Measurements from ENCODE around the gene TNFAIP3. TPM values are rescaled to one million over a fixed set of nuclear protein-coding genes. Genes with fewer than 3 reads are reported as not detected.

TNFAIP3 gene
- total RNA-seq, 4 donors from 2014 or later = 13.4 to 29.9 (median 26.2) TPM

DNA sequence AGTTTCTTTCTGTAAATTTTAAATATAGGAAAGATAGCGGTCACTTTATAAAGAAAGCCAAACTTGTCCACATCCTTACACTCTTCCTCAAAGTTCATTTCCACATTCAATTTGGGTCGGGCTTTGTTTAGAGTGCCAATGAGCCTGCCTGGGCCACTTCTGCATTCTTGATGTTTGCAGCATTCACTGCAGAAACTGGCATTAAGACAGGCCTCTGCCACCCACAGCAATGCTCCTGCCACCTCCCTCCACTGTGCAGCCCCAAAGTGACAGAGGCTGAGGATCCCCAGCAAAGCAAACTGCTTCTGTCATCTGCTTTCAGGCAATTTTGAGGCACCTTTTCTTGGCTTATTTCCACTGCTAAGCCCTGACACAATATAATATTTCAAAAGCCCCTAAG lies 61.2 kb downstream of the TNFAIP3 start:
- no peak overlapping the region for H3K4me3 ChIP-seq (ENCODE audit: low read depth, poor library complexity, severe bottlenecking)
- WGBS, 2 donors = 35 to 40% methylated on average over 2 of the region's 2 CpGs
- intact Hi-C loops (cut with DNase I; ENCODE audit: low total_unique reads) = no loop called here
- TF ChIP-seq, protein P1, sequence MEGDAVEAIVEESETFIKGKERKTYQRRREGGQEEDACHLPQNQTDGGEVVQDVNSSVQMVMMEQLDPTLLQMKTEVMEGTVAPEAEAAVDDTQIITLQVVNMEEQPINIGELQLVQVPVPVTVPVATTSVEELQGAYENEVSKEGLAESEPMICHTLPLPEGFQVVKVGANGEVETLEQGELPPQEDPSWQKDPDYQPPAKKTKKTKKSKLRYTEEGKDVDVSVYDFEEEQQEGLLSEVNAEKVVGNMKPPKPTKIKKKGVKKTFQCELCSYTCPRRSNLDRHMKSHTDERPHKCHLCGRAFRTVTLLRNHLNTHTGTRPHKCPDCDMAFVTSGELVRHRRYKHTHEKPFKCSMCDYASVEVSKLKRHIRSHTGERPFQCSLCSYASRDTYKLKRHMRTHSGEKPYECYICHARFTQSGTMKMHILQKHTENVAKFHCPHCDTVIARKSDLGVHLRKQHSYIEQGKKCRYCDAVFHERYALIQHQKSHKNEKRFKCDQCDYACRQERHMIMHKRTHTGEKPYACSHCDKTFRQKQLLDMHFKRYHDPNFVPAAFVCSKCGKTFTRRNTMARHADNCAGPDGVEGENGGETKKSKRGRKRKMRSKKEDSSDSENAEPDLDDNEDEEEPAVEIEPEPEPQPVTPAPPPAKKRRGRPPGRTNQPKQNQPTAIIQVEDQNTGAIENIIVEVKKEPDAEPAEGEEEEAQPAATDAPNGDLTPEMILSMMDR (IDR thresholded peaks at IDR 0.05) = no peak
- TF ChIP-seq POLR2A (IDR thresholded peaks at IDR 0.05) = no peak
- DNase-seq (ENCODE audit: low spot score in 2 of 2) = no peak

DNA sequence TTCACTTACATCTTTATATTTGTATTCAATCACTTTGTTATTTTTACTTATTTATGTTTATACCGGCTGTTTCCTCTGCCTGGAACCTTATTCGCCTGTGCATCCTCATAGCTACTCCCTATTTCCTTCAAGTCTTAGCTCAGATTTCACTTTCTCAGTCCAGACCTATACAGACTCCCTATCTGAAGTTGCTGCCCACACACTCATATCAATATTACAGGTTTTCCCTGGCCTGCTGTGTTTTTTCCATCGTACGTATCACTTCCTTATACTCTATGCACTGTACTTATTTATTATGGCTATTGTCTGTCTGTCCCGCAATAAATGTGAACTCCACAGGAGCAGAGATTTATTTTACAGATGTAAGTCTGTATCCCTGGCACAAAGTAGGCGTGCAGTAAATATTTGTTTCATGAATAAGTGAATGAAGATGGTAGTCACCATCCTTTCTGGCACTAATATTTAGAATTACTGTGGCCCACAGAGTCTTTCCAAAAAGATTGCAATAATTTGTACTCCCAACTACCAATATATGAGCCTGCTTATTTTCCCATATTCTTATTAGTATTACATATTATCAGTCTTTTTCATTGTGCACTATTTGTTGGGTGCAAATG lies 64.9 kb downstream of the TNFAIP3 start:
- WGBS, 2 donors = 85 to 88% methylated on average over 6 of the region's 6 CpGs
- no peak for DNase-seq (ENCODE audit: low spot score in 2 of 2)
- TF ChIP-seq, protein P1 (IDR thresholded peaks at IDR 0.05) = no peak
- no peak for TF ChIP-seq POLR2A (IDR thresholded peaks at IDR 0.05)
- intact Hi-C loops (cut with DNase I; ENCODE audit: low total_unique reads) = no loop called here
- no peak overlapping the region for H3K4me3 ChIP-seq (ENCODE audit: low read depth, poor library complexity, severe bottlenecking)

Other genes starting within 250 kb of the TNFAIP3 start
- gene PERP, start 240.2 kb downstream of the TNFAIP3 start, total RNA-seq = 1,000 to 10,000 TPM; 1,452 to 1,932 (median 1,836) TPM

Data from lower leg skin (tissue), 4 donors.